HG03565 (cell line): ENCODE results near the gene ANXA3.
"Not testable (repeated sequence)": the region's sequence is repeated elsewhere in the genome, so short reads cannot be mapped to it uniquely, and the experiment has no call there.

ENCODE experiments used
- ATAC-seq: cut with Tn5 transposase; IDR thresholded peaks from one replicate; pipeline ENCODE4 v1.9.1; 2021; ENCODE audit warnings: mild to moderate bottlenecking, moderate library complexity; ENCODE audit not compliant: unreplicated experiment

Gene ANXA3

GRCh38 chr4:78542373-78542772, 9.2 kb upstream of the ANXA3 start:
- no peak for ATAC-seq

DNA sequence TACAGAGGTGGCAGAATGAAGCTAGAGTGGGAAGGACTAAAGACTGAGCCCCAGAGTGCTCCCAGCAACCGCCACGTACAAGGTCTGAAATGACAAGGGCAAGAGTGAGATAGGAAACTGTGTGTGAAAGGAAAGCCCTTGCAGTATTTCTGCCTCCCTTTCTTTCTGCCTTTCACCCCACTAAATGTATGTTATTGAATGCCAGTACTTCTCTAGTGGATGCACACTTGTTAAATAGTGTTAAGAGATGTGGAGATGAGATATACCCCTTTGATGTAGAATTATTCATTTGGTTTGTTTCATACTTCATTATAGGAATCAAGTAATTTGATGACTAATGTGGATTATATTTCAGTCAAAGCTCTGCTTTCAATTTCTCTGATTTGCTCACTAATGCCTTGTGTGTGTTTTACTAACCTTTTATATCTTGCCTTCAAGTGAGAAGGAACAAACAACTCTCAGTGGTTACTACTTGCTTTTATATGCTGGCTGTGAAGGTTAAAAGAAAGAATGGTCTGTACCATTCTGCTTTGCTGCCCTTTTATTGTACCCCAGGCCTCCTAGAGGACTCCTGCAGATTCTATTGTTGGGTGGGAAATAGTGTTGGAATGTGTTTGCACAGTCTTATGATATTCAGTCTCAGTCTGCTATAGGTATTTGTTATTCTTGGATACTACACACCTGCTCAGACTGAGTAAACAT, 8.0 kb upstream of the ANXA3 start:
- no peak for ATAC-seq

- no peak for ATAC-seq
Observed at GRCh38 chr4:78544678-78545077, 6.9 kb upstream of the ANXA3 start.

DNA sequence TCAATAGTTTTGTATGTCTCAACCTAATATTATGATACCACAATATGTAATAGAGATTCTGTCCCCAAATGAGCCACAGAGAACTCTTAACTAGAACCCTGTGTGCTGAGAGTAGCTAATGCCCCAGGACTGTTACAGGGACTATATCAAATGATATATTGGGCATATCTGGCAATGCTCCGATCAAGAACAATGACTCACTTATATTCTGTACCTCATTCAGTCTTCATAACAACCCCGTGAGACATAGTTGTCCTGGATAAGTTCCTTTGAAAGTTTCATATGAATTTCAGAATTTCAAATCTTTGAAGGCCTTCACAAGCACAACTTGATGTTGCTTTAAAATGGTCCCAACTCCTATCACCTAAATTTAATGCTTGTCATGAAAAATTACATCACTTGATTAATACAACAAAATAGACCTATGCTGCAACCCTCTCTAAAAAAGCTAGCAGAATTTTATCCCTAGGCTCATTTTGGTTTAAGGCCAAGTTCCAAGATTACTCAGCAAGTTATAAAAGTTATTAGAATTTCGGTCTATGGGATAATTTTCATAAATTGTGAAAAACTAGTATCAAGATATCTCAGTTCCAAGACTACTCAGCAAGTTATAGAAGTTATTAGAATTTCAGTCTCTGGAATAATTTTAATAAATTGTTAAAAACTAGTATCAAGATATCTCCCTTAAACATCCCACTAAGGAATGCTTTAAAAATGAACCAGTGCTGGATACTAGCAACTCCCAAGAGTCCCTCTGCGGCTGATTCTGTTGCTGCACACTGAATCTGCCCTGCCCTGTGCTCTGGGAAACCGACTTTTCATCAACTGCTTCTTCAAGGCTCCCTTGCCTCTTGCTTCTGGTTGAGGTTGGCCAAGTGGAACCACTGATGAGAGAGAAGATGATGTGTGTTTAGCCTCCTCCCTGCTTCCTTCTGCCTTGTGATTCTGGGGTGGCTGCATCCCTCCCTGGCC, 6.0 kb upstream of the ANXA3 start:
- ATAC-seq = no peak

DNA sequence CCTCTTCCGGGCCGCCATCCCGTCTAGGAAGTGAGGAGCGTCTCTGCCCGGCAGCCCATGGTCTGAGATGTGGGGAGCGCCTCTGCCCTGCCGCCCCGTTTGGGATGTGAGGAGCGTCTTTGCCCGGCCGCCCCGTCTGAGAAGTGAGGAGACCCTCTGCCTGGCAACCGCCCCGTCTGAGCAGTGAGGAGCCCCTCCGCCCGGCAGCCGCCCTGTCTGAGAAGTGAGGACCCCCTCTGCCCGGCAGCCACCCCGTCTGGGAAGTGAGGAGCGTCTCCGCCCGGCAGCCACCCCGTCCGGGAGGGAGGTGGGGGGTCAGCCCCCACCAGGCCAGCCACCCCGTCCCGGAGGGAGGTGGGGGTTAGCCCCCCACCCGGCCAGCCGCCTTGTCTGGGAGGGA, 3.7 kb upstream of the ANXA3 start:
- ATAC-seq = not testable (repeated sequence)

- ATAC-seq = not testable (repeated sequence)
Observed at GRCh38 chr4:78548889-78549288, 2.7 kb upstream of the ANXA3 start.

DNA sequence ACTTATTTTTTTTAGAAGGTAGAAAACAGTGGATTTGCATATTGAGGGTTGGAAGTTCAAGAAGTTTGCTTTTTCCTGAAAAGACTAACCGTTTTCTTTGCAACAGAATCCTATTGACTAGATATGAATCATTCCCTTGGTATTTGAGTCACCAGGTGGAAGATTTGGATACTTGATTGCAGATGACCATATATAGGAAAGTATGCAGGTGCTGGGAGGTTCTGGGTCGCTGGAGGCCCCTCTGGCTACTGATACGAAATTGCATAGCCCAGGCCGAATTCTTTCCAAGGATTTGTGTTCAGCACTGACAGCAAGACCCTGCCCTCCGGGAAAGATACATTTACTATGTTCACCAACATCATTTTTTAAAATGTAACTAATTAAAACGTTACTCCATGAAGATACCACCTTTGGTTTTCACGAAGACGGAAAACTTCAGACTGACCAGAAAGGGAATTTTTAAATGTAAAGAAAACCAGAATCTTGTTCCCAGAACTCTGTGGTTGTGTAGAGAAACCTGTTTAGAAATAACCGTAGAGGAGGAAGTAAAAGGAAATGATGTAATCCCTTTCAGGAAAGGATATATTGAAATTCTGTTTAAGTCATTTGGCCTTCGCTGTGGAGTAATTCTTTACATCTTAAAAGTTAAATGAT, 946 bp downstream of the ANXA3 start:
- no peak for ATAC-seq

DNA sequence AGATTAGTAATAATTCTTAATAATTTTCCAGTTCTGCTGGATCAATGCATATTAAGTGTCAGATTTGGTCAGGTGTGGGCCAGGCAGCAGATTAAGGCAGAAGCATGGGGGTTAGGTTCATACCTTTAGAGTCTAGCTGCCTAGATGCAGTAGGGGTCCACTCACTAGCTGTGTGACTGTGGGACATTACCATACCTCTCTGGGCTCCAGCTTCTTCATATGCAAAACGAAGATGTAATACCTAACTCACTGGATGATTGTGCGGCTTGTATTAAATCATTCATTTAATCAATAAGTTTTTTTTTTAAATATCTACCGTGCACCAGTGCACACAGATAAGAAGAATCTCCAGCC, 1.4 kb downstream of the ANXA3 start:
- no peak for ATAC-seq

DNA sequence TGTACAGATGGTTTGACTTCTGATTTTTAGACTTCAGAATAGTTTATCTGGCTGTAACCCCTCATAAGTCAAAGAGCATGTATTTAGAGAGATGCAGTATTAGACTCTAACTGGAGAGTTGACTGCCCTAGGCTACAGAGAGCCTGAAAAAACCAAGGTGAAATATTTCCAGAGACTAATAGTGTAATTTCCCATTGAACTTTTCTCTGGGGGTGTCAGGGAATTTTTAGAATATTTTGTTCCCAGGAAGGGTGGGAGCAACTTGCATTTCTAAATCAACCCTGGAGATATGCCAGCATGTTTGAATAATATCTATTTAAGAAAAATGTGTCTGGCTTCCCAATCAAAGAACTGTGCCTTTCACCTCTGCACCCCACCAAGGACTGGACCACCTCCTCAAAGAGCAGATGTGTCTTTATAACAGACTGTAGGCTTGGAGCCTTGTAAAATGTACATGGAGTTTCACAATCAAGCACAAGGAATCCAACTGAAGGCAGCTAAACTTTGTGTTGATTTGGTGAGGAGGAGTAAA, 2.0 kb downstream of the ANXA3 start:
- no peak for ATAC-seq

DNA sequence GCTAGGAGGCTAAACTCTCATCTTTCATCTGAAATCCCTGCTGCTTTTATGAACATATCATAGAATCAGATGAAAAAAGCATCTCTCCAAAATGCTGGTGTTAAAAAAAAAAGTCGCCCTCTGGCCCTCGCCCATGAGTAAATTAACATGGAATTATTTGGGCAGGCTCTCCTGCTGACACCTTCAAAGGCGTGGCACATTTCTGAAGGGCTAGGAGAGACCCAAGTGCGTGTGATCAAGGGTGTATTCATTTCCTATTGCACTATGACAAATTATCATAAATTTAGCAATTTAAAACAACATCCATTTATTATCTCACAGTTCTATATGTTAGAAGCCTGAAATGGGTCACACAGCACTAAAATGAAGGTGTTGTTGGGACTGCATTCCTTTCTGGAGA, 5.1 kb downstream of the ANXA3 start:
- no peak for ATAC-seq

- no peak for ATAC-seq
Observed at GRCh38 chr4:78557841-78558240, 6.3 kb downstream of the ANXA3 start.

- no peak for ATAC-seq
Observed at GRCh38 chr4:78558410-78558809, 6.8 kb downstream of the ANXA3 start.

DNA sequence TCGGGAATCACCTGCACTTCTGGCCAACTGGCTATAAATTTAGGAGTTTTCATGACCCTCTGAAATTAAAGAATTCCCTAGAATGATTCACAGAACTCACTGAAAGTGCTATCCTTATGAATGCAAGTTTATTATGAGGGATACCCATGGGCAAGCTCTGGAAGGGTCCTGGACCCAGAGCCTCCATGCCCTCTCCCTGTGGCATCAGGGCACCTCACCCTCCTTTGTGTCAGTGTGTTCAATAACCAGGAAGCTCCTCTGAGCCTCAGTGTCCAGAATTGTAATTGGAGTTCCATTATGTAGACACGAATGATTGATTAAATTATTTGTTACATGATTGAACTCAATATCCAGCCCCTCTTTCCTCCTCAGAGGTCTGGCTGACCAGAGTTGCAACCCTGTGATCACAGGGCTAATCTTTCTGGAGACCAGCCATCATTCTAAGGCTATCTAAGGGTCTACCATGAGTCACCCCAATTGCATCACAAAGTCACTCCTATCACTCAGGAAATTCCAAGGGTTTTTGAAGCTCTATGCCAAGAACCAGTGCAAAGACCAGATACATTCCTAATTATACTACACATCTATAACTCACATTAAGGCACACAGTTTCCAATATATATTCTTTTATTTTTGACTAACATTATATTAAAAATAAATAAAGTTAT, 8.9 kb downstream of the ANXA3 start:
- ATAC-seq = no peak

DNA sequence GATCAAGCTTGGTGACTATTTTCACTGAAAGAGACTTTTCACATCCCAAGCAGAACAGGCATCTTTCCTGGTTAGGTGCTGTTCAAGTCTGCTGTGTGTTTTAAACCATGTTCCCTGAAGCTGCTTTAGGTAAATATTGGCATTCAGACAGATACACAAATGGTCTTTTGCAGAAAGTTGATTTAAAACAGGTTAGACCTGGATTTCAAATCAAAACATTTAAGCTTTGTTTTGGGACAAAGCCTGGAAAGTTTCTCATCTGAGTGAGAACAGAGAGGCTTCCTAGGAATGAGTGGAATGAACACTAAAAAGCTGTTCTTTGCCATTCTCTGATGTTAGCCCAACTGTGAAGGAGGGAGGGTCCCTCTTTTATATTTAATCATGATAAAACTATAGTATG, 10.1 kb downstream of the ANXA3 start:
- no peak for ATAC-seq

DNA sequence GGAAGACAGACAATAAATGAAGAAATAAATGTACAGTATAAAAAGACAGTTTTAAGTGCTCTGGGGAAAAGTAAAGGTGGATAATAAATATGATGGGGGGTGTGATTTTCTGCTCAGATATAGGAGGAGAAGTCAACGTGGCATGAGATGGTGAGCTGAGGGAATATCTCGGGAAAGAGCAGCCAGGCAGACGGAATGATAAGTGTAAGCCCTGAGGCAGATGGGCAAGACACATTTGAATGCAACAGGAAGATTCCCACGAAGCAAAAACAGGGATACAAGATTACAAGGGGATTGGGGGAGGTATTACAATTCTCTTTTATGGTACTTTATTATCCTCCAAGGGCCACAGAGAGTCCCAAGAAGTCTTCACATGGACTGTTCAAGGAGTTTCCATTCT, 11.1 kb downstream of the ANXA3 start:
- no peak for ATAC-seq

DNA sequence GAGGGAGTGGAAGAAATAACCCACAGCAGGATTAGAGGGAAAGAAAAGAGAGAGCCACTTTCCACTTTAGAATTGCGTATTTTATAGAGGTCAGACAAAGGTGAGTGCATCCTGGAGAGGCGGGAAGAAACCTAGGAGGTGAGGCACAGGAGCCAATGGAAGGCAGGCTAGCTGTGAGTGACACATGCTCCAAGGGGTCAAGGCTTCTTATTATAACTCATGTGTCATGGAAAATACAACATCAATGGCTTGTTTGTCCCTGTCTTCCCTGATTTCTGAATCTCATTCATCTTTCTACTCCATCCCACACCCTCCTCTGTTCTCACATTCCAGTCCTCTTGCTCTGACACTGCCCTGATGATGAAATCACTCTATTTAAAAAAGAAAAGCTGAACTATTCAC, 14.4 kb downstream of the ANXA3 start:
- no peak for ATAC-seq

GRCh38 chr4:78566834-78567499, 15.4 kb downstream of the ANXA3 start:
- ATAC-seq = peak; percentile 65

DNA sequence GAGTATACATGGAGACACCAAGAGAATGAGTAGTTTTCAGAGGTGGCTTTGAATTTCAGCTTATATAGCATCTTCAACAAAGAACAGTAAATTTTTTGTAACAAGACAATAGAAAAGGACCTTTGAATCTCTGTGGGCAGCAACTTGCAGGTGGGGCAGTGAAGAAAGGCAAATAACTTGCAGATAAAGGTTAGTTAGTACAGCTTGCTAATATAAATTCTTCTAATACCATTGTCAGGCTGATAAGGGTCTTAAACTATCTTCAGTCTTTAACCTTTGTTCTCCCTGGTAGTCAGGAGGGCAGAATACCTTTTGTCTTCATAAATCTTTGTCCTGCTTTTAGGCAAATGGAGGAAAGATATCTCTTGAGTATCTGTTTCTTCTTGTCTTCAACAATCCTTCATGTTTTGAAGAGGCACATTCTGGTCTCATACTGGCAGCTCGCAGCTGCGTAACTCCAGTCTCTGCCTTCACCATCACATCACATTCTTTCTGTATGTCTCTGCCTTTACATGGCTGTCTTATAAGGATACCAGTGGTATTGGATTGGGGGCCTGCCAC, 16.0 kb downstream of the ANXA3 start:
- no peak for ATAC-seq

DNA sequence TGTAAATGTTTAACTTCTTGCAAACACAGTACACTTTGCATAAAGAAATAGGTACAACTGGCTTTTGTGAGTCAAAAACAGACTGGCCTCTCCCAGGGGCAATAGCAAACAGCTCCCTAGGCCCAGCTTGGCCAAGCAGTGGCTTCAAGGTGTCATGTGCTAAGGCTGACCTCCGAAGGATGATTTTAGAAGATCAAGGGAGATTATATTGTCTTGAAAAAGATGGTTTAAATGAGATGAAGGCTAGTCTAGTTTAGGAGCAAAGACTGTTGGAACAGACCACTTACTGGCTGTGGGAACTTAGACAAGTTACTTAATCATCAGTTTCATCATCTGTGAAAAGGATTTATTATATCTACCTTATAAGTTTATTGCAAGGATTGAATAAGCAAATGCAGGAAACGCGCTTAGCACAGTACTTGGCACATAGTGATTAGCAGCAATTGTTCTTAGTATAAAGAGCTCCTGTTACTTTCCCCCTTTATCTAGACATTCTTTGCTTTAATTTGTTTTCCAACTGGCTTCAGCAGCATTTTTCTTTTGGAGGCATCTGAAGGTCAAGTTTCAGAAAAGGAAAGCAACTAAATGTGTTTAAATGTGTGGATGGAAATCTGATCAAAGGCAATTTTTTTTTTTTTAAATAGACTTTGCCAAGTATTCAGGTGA, 17.2 kb downstream of the ANXA3 start:
- peak; percentile 37 for ATAC-seq
